Measurements from ENCODE around the gene PRPH. TPM values are rescaled to one million over a fixed set of nuclear protein-coding genes. Genes with fewer than 3 reads are reported as not detected.

Gene PRPH
- total and polyA plus RNA-seq, 10 of the 15 experiments (the other 5 are each of a cell fraction or from before 2014, with no cell fraction given): 0.09 to 0.45 (median 0.19) TPM; not detected in 3

GRCh38 chr12:49322708-49323523 is 28.0 kb downstream of the PRPH start, which contains the start of gene TROAP (continued):
- TF ChIP-seq USF1 (IDR thresholded peaks at IDR 0.05; ENCODE audit: borderline replicate concordance, extremely low read length, insufficient read depth, low read depth, low read length) (no peak), DPF2 (IDR thresholded peaks at IDR 0.05) (no peak), KDM1A (IDR thresholded peaks at IDR 0.05; ENCODE audit: borderline replicate concordance) (no peak), E2F4 (IDR thresholded peaks at IDR 0.05; ENCODE audit: low read depth, low read length) (peak; percentile 99), ZBTB33 (IDR thresholded peaks at IDR 0.05) (no peak), ZBTB4 (CRISPR knock-in tag; IDR thresholded peaks at IDR 0.05) (no peak), EZH2 (IDR thresholded peaks at IDR 0.05; ENCODE audit: borderline replicate concordance, control insufficient read depth, low read depth, low read length) (no peak), SRF (IDR thresholded peaks at IDR 0.05; ENCODE audit: low read depth in 2 of 2, low read length in 2 of 2) (no peak), CHD4 (IDR thresholded peaks at IDR 0.05) (no peak), SIX5 (IDR thresholded peaks at IDR 0.05; ENCODE audit: low read depth, low read length, severe bottlenecking) (no peak), YBX1 (IDR thresholded peaks at IDR 0.05) (no peak), HSF1 (IDR thresholded peaks at IDR 0.05; ENCODE audit: low read depth, low read length) (no peak), CREM (IDR thresholded peaks at IDR 0.05; ENCODE audit: low read depth) (peak; percentile 82), MYB (IDR thresholded peaks at IDR 0.05; ENCODE audit: borderline replicate concordance, low read depth, low read length) (no peak), SP1 (IDR thresholded peaks at IDR 0.05; ENCODE audit: low read depth, low read length) (peak; percentile 96), PAX8 (IDR thresholded peaks at IDR 0.05) (no peak), TCF7 (IDR thresholded peaks at IDR 0.05; ENCODE audit: borderline replicate concordance) (no peak), ASH2L (IDR thresholded peaks at IDR 0.05; ENCODE audit: borderline replicate concordance, low read depth) (no peak), BHLHE40 (IDR thresholded peaks at IDR 0.05; ENCODE audit: borderline replicate concordance in 1 of 2, low read depth in 2 of 2, low read length in 1 of 2) (no peak), CBX3 (IDR thresholded peaks at IDR 0.05; ENCODE audit: borderline replicate concordance, low read depth) (no peak), CHD2 (IDR thresholded peaks at IDR 0.05; ENCODE audit: borderline replicate concordance, low read depth, low read length) (peak; percentile 98)
